Progenitor cell of endocrine pancreas (in vitro differentiated cells): ENCODE data around the gene FAM24B. TPM values are rescaled to one million over a fixed set of nuclear protein-coding genes. Genes with fewer than 3 reads are reported as not detected.

Experiments
- DNase-seq: peaks from one replicate; pipeline ENCODE4 v3.0.0; 2021; ENCODE audit warnings: low spot score; ENCODE audit not compliant: unreplicated experiment
- H3K27ac Mint-ChIP-seq: 2 replicates; pipeline ENCODE4 v1.8.0; 2021; ENCODE audit warnings: mild to moderate bottlenecking, moderate library complexity, mixed read lengths
- H3K27me3 Mint-ChIP-seq: 2 replicates; pipeline ENCODE4 v1.8.0; 2021; ENCODE audit warnings: mixed read lengths
- H3K36me3 Mint-ChIP-seq: 2 replicates; pipeline ENCODE4 v1.8.0; 2022; ENCODE audit warnings: mixed read lengths; ENCODE audit not compliant: insufficient read depth
- H3K4me1 Mint-ChIP-seq: 2 replicates; pipeline ENCODE4 v1.8.0; 2021; ENCODE audit warnings: low read depth, mixed read lengths
- H3K4me3 Mint-ChIP-seq: 2 replicates; pipeline ENCODE4 v1.8.0; 2021; ENCODE audit warnings: low read depth, mild to moderate bottlenecking, moderate library complexity, mixed read lengths
- H3K9me3 Mint-ChIP-seq: 2 replicates; pipeline ENCODE4 v1.8.0; 2021; ENCODE audit warnings: low read depth, mixed read lengths
- CTCF ChIP-seq: fragments of 200-600 bp; sonication (generic); IDR thresholded peaks from one replicate; pipeline ENCODE4 v1.5.0; 2021; ENCODE audit warnings: antibody characterized with exemption, mild to moderate bottlenecking; ENCODE audit not compliant: unreplicated experiment
- total RNA-seq: library from RNA; stranded (reverse); gene quantifications from 2 replicates; pipeline ENCODE4 v1.2.1, GENCODE V29; 2021

The FAM24B gene
- total RNA-seq, 1 donor from 2014 or later = not detected

DNA sequence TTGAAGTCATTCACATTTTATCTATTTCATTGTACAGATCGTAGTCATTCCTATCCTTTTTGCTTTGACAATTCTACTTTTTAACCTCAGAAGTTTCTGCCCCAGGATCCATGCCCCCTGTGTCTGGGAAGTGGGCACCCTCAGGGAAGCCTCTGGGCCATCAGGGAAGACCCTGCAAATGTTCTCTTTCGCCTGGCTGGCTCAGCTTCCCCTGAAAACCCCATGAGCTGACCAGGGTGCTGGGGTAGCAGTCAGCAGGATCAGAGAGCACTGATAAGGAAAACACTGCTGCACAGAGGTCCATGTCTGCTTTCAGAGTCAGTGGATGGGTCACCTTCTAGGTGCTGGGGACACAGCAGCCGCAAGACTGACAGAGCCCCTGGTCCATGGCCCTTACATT is 57.6 kb downstream of the FAM24B start:
- no peaks in the 10 kb centered on the region for H3K9me3 Mint-ChIP-seq
- no peak overlapping the region for H3K27ac Mint-ChIP-seq
- H3K36me3 Mint-ChIP-seq = no peaks in the 10 kb centered on the region
- no peak for TF ChIP-seq CTCF
- H3K27me3 Mint-ChIP-seq = peaks cover 17% of the 10 kb centered on the region
- no peak overlapping the region for H3K4me3 Mint-ChIP-seq
- no peak for DNase-seq
- no peaks in the 10 kb centered on the region for H3K4me1 Mint-ChIP-seq

DNA sequence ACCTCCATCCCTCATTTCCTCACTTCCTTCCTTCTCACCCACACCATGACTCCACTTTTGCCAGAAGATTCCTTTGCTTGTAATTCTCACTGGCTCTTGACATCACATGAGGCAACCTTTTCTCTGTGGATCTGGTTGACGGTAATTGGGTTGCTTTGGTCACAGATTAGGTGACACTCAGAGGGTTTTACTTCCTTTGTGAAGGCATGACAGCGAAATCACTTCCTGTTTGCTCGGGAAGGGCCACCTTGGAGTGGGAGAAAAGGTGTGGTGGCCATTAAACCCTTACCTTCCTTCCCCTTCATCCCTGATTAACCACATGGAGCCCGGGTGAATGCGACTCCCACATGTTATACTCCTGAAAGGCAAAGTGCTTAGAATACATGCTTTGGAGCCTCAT is 63.9 kb downstream of the FAM24B start:
- Mint-ChIP-seq H3K4me1 (no peaks in the 10 kb centered on the region), H3K27me3 (peaks cover 7% of the 10 kb centered on the region), H3K27ac (no peak overlapping the region), H3K36me3 (no peaks in the 10 kb centered on the region), H3K9me3 (no peaks in the 10 kb centered on the region), H3K4me3 (no peak overlapping the region)
- TF ChIP-seq CTCF = no peak
- DNase-seq = no peak

DNA sequence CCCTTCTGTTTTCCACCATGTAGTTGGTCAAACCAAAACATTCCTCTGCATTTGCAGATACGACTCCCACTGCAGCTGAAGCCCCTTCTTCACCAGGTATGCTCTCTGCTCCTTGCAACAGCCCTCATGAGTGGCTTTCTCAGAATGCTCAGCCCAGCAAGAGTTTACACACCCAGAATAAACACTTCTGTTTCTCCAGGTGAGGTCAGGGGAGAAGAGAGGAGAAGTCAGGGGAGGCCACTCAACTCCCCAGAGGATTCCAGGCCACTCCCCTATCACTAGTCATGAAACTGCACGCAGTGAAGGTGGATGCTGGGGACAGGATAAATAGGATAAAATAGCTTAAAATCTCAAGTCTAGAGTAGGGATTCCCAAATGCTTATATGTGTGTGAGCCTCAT is 64.9 kb downstream of the FAM24B start:
- H3K4me3 Mint-ChIP-seq = no peak overlapping the region
- H3K27ac Mint-ChIP-seq = no peak overlapping the region
- no peak for DNase-seq
- no peak for TF ChIP-seq CTCF
- no peaks in the 10 kb centered on the region for H3K36me3 Mint-ChIP-seq
- no peaks in the 10 kb centered on the region for H3K9me3 Mint-ChIP-seq
- peaks cover 7% of the 10 kb centered on the region for H3K27me3 Mint-ChIP-seq
- H3K4me1 Mint-ChIP-seq = no peaks in the 10 kb centered on the region

GRCh38 chr10:122812751-122813150 is 66.6 kb downstream of the FAM24B start:
- H3K27ac Mint-ChIP-seq = no peak overlapping the region
- H3K27me3 Mint-ChIP-seq = peaks cover 7% of the 10 kb centered on the region
- no peak for TF ChIP-seq CTCF
- no peaks in the 10 kb centered on the region for H3K36me3 Mint-ChIP-seq
- no peaks in the 10 kb centered on the region for H3K9me3 Mint-ChIP-seq
- no peak for DNase-seq
- no peaks in the 10 kb centered on the region for H3K4me1 Mint-ChIP-seq
- H3K4me3 Mint-ChIP-seq = no peak overlapping the region

DNA sequence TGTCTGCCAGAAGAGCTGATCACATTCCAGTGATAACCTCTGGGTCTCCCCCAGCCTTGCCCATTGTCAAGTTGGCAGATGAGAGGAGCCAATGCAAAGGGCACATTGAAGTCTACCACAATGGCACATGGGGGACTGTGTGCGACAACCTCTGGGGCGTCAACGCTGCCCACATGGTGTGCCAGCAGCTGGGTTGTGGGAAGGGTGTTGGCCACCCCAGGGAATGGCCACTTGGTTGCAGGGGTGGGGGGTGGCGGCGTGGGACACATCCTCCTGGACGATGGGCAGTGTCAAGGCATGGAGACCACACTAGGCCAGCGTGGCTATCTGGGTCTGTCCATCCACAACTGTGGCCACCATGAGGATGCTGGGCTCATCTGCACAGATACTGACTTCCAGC is 77.1 kb downstream of the FAM24B start:
- Mint-ChIP-seq H3K27me3 (peaks cover 4% of the 10 kb centered on the region), H3K9me3 (no peaks in the 10 kb centered on the region), H3K4me3 (no peak overlapping the region), H3K36me3 (no peaks in the 10 kb centered on the region), H3K4me1 (no peaks in the 10 kb centered on the region), H3K27ac (no peak overlapping the region)
- no peak for TF ChIP-seq CTCF
- no peak for DNase-seq

Other genes with a start within 250 kb of the FAM24B start
- not detected in 2 replicates for gene C10orf120, start 179.7 kb downstream of the FAM24B start, total RNA-seq
- gene CUZD1, start 33.7 kb downstream of the FAM24B start, total RNA-seq = not detected in 2 replicates
- not detected in 2 replicates for gene FAM24A, start 31.0 kb upstream of the FAM24B start, total RNA-seq
- gene C10orf88, start 74.6 kb upstream of the FAM24B start, total RNA-seq = 13.5 and 14.7 TPM in 2 replicates
- 6.1 and 6.3 TPM in 2 replicates for gene PSTK, start 100.8 kb upstream of the FAM24B start, total RNA-seq
- gene IKZF5, start 129.2 kb upstream of the FAM24B start, total RNA-seq = 11.6 and 14.6 TPM in 2 replicates
- gene ACADSB, start 129.4 kb upstream of the FAM24B start, total RNA-seq = 22.4 and 26.0 TPM in 2 replicates